HG03095 (cell line): ENCODE measurements around the gene MINDY1.

ENCODE experiments used
- ATAC-seq: cut with Tn5 transposase; IDR thresholded peaks from one replicate; pipeline ENCODE4 v1.9.1; 2021; ENCODE audit warnings: moderate library complexity; ENCODE audit not compliant: unreplicated experiment

MINDY1 gene

DNA sequence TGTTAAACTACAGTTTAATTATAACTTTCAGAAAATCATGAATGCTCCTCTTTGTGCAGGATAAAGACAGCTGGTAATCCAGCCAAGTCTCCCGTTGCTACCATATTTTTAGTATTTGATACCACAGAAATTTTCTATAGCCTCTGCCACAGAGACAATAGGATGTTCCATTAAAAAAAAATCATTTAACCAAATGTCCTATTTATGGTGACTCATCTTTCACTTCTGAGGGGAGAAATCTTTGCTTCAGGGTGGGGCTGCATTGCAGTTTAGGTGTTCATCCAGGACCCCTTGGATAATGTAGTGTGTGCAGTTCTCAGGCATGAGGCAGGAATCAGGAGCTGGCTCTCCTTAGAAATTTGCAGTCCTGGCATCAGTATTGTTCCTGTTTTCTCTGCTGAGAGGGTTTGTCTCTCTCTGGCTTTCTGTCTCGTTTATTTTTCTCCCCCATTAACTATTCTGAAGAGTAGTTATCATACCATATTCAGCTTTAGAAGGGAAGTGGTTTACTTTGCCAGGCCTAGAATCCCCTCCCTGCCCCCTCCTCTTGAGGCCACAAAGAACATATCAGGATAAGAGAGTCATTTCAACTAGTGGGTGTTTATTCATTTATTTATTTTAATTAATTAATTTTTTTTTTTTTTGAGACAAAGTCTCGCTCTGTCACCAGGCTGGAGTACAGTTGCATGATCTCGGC lies 4.6 kb upstream of the MINDY1 start:
- ATAC-seq = no peak

DNA sequence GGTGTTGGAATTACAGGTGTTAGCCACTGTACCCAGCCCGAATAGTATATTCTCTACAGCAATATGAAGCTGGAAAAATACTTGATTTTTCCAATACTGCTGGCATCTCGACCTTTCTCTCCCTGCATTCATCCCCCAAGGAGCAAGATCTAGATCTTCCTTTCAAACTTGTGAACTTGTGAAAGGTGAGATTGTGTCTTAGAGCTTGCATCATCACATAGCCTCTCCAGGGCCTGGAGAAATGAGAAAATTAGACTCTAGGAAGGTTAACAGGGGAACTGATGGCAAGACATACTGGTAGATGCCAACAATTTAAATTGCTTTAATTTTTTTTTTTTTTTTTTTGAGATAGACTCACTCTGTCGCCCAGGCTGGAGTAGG lies 3.6 kb upstream of the MINDY1 start:
- no peak for ATAC-seq

DNA sequence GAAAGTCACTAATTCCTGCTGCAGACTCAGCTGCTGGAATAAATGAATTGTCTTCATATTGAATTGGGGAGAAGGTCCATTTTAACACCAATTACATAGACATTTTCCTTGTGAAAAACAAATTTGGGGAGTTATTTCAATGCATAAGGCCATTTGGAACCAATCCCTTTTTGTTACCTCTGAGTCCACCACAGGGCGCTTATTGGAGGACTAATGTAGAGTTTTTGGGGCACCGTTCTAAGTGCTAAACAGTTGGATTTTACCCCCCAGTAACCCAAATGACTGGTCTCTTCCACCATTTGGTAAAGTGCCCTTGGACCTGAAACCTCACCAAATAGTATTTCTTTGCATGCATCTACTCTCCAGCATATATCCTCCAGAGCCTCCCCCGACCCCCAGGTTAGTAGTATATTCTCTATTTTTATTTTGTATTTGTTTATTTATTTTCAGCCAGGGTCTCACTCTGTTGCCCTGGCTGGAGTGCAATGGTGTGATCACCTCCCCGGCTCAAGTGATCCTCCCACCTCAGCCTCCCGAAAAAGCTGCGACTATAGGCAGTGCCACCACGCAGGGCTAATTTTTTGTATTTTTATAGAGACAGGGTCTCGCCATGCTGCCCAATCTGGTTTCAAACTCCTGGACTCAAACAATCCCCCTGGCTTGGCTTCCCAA lies 3.1 kb upstream of the MINDY1 start:
- no peak for ATAC-seq

DNA sequence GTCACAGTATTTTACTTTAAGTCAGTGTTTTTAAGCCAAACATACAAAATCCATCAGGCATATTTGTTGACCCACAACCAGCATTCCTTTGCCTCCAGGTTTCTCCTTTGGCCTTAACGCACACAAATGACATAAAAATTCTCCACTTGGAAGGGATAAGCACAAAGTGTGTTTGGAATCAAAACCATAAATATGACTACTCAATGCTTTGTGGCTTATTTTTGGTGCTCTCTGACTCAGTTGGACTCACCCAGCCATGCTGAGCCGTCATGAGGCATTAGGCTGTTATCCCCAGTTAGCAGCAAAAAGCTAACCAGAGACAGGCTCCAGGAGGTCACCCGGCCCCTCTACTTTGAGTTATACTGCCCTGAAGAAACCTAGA lies 2.5 kb upstream of the MINDY1 start:
- no peak for ATAC-seq

DNA sequence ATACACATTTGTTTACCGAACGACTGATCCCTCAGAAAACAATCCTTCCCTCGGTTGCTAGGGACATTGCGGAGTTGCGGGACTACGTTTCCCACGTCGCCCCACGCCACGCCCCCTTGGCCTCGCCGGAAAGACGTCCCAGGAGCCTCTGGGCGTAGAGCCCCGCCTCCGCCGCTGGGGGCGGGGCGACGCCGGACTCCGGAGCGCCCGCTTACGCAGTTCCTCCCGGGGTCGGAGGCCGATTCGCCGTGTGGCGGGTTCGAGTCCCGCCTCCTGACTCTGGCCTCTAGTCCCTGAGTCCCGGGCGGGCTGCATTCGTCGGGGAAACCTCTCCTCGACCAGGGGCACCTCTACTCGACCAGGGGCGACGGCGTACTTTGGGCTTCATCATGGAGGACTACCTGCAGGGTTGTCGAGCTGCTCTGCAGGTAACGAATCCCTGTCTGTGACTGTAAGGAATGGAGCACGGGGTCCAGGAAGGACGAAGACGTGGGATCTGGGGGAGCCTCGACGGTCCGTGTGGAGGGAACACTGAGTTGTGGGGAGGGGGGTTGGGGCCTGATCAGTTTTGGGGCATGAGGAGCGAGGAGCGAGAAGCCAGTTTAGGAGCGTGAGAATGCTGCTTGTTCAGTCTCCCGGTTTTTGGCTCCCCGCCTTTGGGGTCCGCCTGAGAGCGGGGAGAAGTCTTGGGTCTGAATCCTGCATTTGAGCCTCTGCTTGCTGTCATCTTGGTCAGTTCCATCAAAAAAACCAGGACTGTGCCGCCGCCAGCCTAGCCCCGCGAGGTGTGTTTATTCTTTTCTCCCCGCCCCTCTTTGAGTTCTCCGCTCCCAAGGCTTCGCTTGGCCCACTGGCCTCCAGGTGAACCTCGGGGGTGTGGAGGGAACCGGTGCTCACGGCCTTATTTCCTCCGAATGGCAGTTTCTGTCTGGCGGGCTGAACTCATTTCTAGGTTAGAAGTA lies 1.8 kb upstream of the MINDY1 start, which contains the start of gene PRUNE1:
PRUNE1 (plus strand) TSS at position 206 of the 962 bp plus-strand sequence; CDS start at position 390, 184 bp downstream.
- ATAC-seq = no peak

DNA sequence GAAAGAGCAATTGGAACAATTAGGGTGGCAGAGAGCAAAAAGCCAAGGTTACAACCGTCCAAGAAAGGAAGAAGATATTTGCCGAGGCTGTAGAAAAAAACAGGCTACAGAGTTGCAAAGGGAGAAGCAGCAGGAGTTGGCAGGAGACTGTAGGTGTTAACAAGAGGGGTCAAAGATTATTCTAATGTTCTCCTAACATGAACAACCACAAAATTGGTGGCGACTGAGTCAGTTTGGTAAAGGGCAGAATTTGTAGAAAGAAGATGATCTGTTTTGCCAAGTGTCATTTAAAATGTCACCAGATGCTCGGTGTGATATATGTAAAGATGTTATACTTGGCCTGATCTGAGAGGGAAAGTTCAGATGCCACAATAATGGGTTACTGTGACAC lies 1.1 kb upstream of the MINDY1 start:
- no peak for ATAC-seq

DNA sequence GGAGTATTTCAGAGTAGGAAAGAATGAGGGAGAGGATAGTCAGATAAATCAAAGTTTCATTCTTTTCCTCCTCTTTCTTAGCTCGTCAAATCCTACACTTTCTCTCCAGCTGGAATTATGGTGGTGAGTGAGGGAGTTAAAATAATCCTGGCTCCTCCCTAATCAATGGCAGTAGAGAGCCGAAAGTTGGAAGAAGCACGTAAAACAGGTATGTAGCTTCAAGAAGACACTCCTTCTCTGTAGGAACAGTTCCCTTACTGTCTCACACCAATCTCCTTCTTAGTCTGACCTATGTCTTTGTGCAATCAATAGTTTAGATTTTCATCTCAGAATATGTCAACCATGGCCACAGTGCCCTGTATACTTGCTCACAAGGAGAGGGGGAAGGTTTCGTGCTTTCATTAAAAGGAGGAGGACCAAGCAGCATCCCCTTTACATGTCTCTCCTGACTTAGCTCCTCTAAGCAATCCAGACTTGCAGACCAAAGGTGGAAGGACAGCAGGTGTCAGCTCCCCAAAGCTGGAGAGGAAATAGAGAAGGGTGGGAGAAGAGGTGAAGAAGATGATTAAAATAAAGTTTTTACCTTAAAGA lies 878 bp downstream of the MINDY1 start:
- no peak for ATAC-seq

DNA sequence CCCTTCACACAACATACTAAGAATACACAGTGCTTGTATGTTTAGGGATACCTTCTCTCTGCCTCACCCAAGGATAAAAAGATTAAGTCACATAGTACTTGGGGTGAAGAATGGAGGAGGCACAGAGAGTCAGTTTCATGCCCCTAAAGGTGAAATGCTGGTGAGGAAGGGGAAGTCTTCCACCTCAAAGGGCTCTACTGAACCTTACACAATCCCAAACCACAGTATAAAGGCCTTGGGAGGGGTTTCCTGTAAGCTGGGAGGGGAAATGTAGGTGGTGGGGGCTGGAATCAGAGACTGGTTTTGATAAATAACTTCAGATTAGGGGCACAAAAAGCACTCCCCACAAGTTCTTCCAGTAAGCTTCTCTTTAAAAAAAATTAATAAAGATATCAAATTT lies 3.5 kb downstream of the MINDY1 start:
- no peak for ATAC-seq

DNA sequence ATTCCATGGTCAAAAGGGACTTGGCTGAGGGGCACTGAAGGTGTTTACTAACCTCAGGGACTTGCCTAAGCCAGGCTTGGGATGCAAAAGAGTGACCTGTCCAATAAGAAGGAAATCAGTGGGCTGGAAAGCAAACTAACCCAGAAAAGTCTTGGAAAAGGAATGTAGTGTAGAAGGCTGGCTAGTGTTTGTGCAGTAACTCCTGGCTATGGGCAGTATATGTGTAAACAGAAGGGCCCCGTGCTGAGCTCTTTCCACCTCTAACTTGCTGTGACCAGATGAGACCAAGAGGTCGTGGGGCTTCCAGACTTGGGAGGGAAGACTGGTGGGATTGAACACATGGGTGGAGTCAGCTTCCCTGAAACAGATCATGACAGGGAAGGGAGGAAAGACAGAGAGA lies 4.1 kb downstream of the MINDY1 start:
- no peak for ATAC-seq

DNA sequence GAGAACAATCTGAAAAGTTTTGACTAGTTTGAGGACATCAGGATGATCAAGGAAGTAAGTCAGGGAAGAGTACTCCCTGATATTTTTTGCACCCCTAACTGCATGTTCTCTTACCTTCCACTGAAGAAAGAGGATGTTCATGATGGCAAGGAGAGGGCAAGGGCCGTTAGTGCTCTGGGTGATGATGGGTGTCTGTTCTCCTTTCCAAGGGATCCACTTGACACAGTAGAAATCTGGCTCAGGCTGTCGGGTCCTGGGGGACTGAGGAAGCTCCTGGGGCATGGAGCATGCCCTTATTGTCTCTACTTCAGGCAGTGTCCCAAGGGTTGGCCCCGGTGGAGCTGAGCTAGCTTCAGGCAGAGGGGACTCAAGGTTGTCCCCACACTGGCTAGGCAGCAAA lies 4.7 kb downstream of the MINDY1 start:
- no peak for ATAC-seq

DNA sequence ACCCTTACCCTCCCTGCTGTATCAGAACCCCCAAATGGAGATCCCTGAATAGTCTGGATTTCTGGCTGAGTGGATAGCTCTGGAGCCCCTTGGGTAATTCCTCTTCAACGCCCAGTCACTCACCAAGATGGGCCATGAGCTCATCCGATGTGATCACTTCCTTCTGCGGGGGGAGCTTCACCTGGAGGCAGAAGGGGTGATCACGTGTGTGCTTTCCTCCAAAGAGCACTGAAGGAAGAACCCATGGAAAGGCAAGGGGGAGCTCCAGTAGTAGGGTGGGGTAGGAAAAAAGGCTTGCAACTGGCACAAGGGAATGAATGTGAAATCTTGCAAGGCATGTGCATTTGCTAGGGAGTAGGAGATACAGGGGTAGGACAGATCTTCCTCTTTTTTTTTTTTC lies 5.1 kb downstream of the MINDY1 start:
- no peak for ATAC-seq

DNA sequence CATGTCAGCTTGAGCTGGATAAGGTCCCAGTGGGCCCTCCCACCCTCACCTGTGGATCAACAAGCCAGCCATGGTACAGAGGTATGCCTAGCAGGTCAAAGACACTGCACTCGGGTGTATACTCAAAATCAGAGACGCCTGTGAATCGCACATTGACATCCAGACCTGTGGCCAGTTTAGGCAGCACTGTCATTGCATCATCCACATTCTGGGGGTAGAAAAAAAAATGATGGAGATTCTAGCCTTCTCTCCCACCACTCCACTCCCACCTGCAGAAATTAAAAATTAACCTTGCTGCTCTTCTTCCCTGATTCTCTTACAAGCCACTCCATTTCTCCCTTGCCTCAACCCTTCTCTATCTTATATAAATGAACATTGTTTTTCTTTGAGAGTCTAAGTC lies 6.3 kb downstream of the MINDY1 start:
- ATAC-seq = no peak

DNA sequence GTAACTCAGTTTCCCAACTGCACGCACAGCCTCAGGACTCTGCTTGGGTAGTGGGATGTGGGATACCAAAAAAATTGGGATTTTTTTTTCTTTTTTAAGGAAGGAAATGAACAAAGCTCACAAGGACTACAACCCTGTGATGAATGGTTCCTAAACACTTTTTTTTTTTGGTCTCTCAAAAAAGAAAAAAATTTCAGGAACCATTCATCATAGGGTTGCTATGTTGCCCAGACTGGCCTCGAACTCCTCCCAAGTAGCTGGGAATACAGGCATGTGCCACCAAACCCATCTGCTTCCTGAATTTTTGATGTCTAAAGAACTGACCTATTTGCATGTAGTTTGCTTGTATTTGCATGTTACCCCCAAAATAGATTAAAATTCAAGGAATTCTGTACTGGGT lies 6.8 kb downstream of the MINDY1 start:
- no peak for ATAC-seq

DNA sequence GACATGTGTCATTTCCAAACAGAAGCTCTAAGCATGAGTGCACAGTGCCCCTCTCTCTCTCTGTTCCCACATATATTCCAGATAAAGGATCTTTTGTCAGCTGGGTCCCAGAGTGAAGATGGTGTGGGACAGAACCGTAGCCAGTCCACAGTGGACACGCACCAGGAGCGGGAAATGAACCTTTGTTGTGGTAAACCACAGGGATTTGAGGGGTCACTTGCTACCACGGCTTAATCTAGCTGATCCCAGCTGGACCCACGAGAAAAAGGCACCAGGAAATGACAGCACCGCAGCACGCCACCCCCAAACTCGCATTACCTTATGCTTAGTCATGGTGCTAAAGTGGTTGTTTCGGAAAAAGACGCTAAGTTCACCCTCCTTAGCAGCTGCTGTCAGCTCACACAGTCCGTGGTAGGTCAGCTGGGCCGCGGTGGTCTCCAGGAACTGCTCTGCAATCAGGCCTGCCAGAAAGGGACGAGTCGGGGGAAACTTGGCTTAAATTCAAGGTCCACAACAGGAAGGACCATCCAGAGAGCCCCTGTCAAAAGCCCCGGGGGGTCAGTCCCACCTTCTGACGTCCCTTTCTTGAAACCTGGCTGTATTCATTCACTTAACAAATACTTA lies 7.5 kb downstream of the MINDY1 start:
- no peak for ATAC-seq

DNA sequence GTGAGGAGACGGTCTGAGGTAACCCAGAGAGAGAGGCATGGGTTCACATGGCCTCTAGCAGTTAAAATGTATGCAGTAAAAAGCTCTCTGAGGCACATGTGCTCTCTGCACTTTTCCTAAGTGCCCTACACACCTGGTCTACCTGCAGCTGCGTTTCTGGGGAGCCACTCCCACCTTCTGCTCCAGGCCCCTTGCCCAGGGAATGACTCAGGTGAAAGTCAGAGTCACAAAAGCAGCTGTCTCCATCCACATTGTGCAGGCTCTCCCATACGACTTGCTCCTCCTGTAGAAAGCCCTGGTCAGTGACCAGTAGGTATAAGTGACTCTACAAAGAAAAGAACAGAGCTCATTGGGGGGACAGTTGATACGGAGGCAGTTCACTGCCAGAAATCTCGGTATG lies 8.8 kb downstream of the MINDY1 start:
- no peak for ATAC-seq

DNA sequence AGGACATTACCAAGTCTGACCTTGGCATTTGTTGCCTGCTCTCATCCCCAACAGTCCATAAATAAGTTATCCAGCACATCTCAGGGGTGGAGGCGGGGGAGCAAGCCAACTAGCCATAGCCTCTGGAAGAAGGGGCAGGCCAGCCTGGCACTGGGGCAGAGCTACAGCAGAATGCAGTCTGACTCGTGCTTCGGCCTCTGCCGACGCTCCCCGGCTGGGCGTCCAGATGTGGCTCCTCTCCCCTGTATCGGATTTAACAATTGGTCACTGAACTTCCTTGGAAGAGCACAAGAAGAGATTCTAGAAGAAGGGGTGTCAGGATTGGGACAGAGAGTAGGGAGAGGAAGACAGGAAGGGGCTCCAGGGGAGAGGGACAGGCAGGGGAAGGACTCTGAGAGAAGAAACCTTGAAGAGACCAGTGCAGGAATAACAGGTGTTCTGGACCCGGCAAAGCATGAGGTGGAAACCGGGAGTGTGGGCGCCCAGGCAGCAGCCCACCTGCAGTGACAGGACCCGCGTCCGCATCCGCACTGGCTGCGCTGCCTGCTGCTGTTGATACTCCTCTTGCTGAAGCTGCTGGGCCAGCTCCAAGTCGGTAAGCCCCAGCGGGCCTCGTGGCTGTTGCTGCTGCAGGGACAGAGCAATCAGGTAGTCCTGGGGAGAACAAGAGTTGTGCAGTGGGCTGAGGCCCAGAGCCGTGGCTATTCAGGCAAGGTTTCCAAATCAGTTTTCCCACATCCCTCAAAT lies 9.4 kb downstream of the MINDY1 start:
- ATAC-seq = no peak

DNA sequence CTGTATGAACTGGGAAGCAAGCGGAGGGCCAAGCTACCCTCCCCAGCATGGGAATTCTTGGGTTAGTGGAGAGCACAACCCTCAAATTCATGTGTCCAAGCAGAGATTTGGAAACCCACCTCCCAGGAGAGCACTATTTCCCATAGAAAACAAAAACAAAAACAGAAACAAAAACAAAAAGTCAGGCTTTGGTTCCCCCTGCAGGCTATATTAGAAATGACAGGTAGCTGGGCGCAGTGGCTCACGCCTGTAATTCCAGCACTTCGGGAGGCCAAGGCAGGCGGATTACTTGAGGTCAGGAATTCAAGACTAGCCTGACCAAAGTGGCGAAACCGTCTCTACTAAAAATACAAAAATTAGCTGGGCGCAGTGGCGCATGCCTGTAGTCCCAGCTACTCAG lies 10.8 kb downstream of the MINDY1 start:
- ATAC-seq = no peak

DNA sequence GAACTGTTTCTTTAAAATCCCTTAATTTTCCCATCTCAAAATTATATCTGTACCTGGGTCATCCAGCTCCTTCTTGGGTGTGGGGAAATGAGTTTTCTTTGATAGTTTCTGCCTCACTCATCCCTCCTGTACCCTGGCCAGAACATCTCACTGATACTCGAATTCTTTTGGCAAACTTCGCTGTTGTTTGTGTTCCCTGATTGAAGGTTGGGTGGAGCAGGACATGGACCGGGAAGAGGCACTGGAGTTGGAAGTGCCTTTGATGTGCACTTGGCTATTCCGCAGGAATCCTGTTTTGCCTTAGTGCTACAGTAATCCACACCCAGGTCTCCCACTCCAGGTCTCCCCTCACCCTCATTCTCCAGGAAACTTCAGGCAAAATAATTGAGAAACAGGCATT lies 11.2 kb downstream of the MINDY1 start:
- no peak for ATAC-seq

DNA sequence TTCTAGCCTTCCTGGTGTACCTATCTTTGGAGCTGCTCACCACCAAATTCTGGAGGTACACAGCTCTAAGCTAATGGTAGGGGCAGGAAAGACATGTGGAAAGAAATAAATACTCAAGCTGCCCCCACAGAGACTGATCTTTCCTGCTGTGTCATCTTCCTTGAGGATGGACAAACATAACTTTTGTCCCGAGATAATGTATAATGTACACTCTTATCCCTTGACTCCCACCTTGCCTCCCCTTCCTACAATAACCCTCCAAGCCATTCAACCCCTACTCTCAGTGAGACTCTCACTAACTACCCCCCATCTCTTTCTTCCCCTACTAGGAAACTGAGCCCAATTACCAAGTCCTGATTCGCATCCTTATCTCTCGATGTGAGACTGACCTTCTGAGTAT lies 12.5 kb downstream of the MINDY1 start:
- ATAC-seq = no peak

DNA sequence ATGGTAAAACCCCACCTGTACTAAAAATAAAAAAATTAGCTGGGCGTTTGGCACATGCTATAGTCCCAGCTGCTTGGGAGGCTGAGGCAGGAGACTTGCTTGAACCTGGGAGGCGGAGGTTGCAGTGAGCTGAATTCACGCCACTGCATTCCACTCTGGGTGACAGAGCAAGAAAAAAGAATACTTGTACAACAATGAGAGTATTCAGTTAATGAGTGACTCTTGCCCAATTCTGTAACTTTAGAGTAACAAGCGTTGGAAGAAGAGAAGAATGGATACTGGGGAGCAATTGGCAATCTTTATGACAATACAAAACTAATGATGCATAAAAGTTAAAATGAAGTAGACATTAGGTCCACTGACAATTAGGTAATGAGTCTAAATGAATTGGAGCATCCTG lies 14.1 kb downstream of the MINDY1 start:
- ATAC-seq = no peak
